Esophagus muscularis mucosa (tissue), 4 donors: Measurements from ENCODE around the gene ZYX. TPM values are rescaled to one million over a fixed set of nuclear protein-coding genes. Genes with fewer than 3 reads are reported as not detected.

Experiments used
- DNase-seq: peaks from one replicate; pipeline ENCODE4 v3.0.0-alpha.2; 2017; ENCODE audit errors: extremely low spot score
- H3K27ac ChIP-seq, 4 donors: fragments of 200-600 bp; sonication (generic); replicated peaks in 1 of 4; 1 replicate in 3 of 4; 2 replicates in 1 of 4; pipeline ENCODE4 v1.5.1; 2016 to 2019; ENCODE audit warnings: mild to moderate bottlenecking in 1 of 4
- H3K27me3 ChIP-seq, 4 donors: fragments of 200-600 bp; sonication (generic); one replicate each; pipeline versions ENCODE4 v1.5.1 to v1.6.0; 2016 to 2019
- H3K36me3 ChIP-seq, 4 donors: fragments of 200-600 bp; sonication (generic); one replicate each; pipeline ENCODE4 v1.5.1; 2016 to 2019
- H3K4me1 ChIP-seq, 4 donors: fragments of 200-600 bp; sonication (generic); one replicate each; pipeline ENCODE4 v1.5.1; 2016 to 2019
- H3K4me3 ChIP-seq, 4 donors: fragments of 200-600 bp; sonication (generic); 1 replicate in 2 of 4; 2 replicates in 2 of 4; pipeline ENCODE4 v1.5.1; 2016 to 2019; ENCODE audit warnings: mild to moderate bottlenecking in 4 of 4, moderate library complexity in 1 of 4
- H3K9me3 ChIP-seq, 4 donors: fragments of 200-600 bp; sonication (generic); 1 replicate in 3 of 4; 2 replicates in 1 of 4; pipeline ENCODE4 v1.5.1; 2016 to 2019
- CTCF ChIP-seq, 3 experiments: fragments of 200-600 bp in 2 of 3; fragments of 450-650 bp in 1 of 3; sonication (generic) in 2 of 3; IDR thresholded peaks; one replicate each; pipeline ENCODE4 v1.5.1; 2017 to 2019; ENCODE audit warnings: antibody characterized with exemption in 3 of 3, mild to moderate bottlenecking in 2 of 3, moderate library complexity in 1 of 3
- EP300 ChIP-seq: sonication (generic); formaldehyde crosslinking; IDR thresholded peaks from one replicate; pipeline ENCODE4 v1.6.1; 2017; ENCODE audit warnings: antibody characterized with exemption
- POLR2A ChIP-seq: fragments of 450-650 bp; IDR thresholded peaks from one replicate; pipeline ENCODE4 v1.6.1; 2017; ENCODE audit warnings: antibody characterized with exemption, moderate library complexity, mild to moderate bottlenecking, low read depth
- POLR2AphosphoS5 ChIP-seq, 2 donors: sonication (generic); formaldehyde crosslinking; IDR thresholded peaks; one replicate each; pipeline ENCODE4 v1.6.1; 2017; ENCODE audit warnings: antibody characterized with exemption in 2 of 2
- WGBS: methylation state at CpG from one replicate; pipeline ENCODE4 v1.1.5; 2018; 5-methylcytosine and 5-hydroxymethylcytosine counted together
- intact Hi-C: fragments of 100-400 bp; cut with DNase I; formaldehyde crosslinking; loops from one replicate; pipeline ENCODE4 v1.15.1; 2023
- total RNA-seq, 4 donors: library from RNA; depleted of rRNA; stranded (reverse); fragments of >200 nt; gene quantifications; one replicate each; pipeline versions ENCODE4 v1.1.0 to v1.2.1, GENCODE V29; 2016

The ZYX gene
- total RNA-seq, 4 donors from 2014 or later, result 186 to 469 (median 245) TPM

- H3K4me3 ChIP-seq, result no peak overlapping the region
- H3K27me3 ChIP-seq, result peaks cover 0 to 34% (median 0%) of the 10 kb centered on the region in 4 donors
- H3K4me1 ChIP-seq, result no peaks in the 10 kb centered on the region
- no peaks in the 10 kb centered on the region for H3K36me3 ChIP-seq
- no peak overlapping the region for H3K27ac ChIP-seq
- intact Hi-C loops, result no loop called here
- TF ChIP-seq POLR2AphosphoS5 (IDR thresholded peaks at IDR 0.05) (no peak), EP300 (no peak), CTCF (IDR thresholded peaks at IDR 0.05) (no peak), POLR2A (no peak)
- 93% methylated on average over 13 of the region's 16 CpGs for WGBS
- no peak for DNase-seq
- no peaks in the 10 kb centered on the region for H3K9me3 ChIP-seq
These were observed 25.4 kb upstream of the ZYX start for GRCh38 chr7:143355450-143356385.

DNA sequence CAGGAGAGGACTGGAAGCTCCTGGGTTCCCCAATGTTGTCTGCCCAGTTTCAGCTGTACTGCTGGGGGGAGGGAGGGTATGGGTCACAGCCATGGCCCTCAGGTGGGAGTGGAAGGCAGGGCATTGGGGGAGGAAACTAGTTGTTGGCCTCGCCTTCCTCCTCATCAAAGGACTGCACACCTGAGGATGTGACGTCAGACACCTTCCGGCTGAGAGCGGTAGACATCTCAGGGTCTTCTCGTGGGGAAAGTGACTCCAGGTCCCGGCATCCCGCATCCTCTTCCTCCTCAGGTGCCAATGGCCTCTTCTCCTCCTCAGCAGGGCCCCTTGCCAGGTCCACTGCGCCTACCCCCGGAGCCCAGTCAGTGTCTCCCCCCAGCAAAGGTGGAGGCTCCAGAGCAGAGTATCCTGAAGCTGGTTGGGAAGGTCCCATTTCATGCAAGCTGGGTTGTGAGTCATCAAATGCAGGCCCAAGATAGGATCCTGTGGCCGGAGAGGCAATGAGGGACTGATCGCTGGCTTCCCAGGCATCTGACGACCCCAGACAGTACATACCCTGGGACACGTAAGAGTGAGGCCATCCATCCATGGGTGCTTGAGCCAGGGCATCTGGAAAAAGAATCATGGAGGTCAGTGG, 24.6 kb upstream of the ZYX start:
- WGBS, result 85% methylated on average over 2 of the region's 13 CpGs
- no peak overlapping the region for H3K4me3 ChIP-seq
- no peaks in the 10 kb centered on the region for H3K9me3 ChIP-seq
- peaks cover 0 to 42% (median 2%) of the 10 kb centered on the region in 4 donors for H3K27me3 ChIP-seq
- H3K36me3 ChIP-seq, result no peaks in the 10 kb centered on the region
- intact Hi-C loops, result no loop called here
- no peak for DNase-seq
- no peak overlapping the region for H3K27ac ChIP-seq
- TF ChIP-seq EP300 (no peak), POLR2A (no peak), POLR2AphosphoS5 (IDR thresholded peaks at IDR 0.05) (no peak), CTCF (IDR thresholded peaks at IDR 0.05) (no peak)
- peaks cover 2 to 8% (median 5%) of the 10 kb centered on the region in 4 donors for H3K4me1 ChIP-seq

GRCh38 chr7:143358626-143359025, 22.5 kb upstream of the ZYX start:
- intact Hi-C loops, result no loop called here
- H3K27ac ChIP-seq, result no peak overlapping the region
- H3K4me3 ChIP-seq, result no peak overlapping the region
- peaks cover 3 to 50% (median 15%) of the 10 kb centered on the region in 4 donors for H3K27me3 ChIP-seq
- 90% methylated on average over 12 of the region's 12 CpGs for WGBS
- TF ChIP-seq EP300 (no peak), CTCF (IDR thresholded peaks at IDR 0.05) (no peak), POLR2AphosphoS5 (IDR thresholded peaks at IDR 0.05) (no peak), POLR2A (no peak)
- no peaks in the 10 kb centered on the region for H3K9me3 ChIP-seq
- H3K4me1 ChIP-seq, result peaks cover 8 to 26% (median 19%) of the 10 kb centered on the region in 4 donors
- DNase-seq, result no peak
- H3K36me3 ChIP-seq, result no peaks in the 10 kb centered on the region

DNA sequence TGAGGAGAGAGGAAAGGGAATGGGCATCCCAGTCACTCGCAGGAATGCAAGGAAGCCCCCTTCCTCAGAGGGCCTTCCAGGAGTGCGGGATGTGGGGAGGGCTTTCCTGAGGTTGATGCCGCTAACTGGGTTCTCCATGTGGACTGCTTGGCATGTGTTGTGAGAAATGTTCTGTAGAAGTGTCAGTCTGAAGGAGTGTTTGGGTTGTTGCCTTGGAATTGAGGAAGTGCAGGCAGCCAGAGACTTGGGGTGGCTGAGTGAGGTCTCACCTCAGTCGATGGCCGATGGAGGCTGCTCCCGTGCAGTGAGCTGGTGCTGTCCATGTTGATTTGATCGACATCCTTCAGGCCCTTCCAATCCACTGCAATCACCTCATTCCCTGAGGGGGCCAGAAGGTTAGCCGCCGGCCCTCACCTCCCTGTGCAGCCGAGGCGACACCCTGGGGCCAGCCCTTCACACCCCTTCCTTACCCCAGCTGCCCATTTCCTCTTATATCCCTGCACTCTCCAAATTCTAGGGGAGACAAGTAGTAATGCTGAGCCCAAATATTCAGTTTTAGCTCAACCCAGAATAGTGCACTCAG, 21.3 kb upstream of the ZYX start:
- intact Hi-C loops, result loop anchor here (10.0 kb wide), 1 partner anchor 55 kb away; no protein-coding TSS in a partner anchor
- no peak overlapping the region for H3K4me3 ChIP-seq

More for the DNA sequence above, 21.3 kb upstream of the ZYX start:
- H3K9me3 ChIP-seq, result no peaks in the 10 kb centered on the region
- 84% methylated on average over 11 of the region's 11 CpGs for WGBS
- H3K4me1 ChIP-seq, result peaks cover 8 to 26% (median 19%) of the 10 kb centered on the region in 4 donors
- TF ChIP-seq EP300 (no peak), POLR2AphosphoS5 (IDR thresholded peaks at IDR 0.05) (no peak), POLR2A (no peak), CTCF (IDR thresholded peaks at IDR 0.05) (no peak)
- H3K27me3 ChIP-seq, result peaks cover 3 to 57% (median 17%) of the 10 kb centered on the region in 4 donors
- no peak overlapping the region for H3K27ac ChIP-seq
- H3K36me3 ChIP-seq, result no peaks in the 10 kb centered on the region
- no peak for DNase-seq
